HFF-Myc (cell line): ENCODE measurements around the gene AKR1C3.
"Not testable (repeated sequence)": the region's sequence is repeated elsewhere in the genome, so short reads cannot be mapped to it uniquely, and the experiment has no call there.

Experiments
- DNase-seq: peaks from one replicate; pipeline ENCODE4 v3.0.0-alpha.2; 2011; ENCODE audit warnings: low read depth; ENCODE audit errors: extremely low read depth
- H3K4me3 ChIP-seq: replicated peaks from 2 replicates; pipeline ENCODE4 v1.5.1; 2011; ENCODE audit warnings: low read depth, mild to moderate bottlenecking, control low read depth, low read length
- TF ChIP-seq, protein P1 (sequence below): IDR thresholded peaks from 2 replicates; pipeline ENCODE4 v1.5.1; 2012; ENCODE audit warnings: mild to moderate bottlenecking, low read depth, low read length, control low read depth; ENCODE audit errors: missing control alignments

The AKR1C3 gene

GRCh38 chr10:5091196-5091595 lies 3.0 kb upstream of the AKR1C3 start:
- DNase-seq = no peak
- TF ChIP-seq, protein P1, sequence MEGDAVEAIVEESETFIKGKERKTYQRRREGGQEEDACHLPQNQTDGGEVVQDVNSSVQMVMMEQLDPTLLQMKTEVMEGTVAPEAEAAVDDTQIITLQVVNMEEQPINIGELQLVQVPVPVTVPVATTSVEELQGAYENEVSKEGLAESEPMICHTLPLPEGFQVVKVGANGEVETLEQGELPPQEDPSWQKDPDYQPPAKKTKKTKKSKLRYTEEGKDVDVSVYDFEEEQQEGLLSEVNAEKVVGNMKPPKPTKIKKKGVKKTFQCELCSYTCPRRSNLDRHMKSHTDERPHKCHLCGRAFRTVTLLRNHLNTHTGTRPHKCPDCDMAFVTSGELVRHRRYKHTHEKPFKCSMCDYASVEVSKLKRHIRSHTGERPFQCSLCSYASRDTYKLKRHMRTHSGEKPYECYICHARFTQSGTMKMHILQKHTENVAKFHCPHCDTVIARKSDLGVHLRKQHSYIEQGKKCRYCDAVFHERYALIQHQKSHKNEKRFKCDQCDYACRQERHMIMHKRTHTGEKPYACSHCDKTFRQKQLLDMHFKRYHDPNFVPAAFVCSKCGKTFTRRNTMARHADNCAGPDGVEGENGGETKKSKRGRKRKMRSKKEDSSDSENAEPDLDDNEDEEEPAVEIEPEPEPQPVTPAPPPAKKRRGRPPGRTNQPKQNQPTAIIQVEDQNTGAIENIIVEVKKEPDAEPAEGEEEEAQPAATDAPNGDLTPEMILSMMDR = no peak
- H3K4me3 ChIP-seq = no peak overlapping the region

GRCh38 chr10:5092375-5092774 lies 1.8 kb upstream of the AKR1C3 start:
- H3K4me3 ChIP-seq = no peak overlapping the region
- no peak for DNase-seq

GRCh38 chr10:5092848-5093790 lies 1.1 kb upstream of the AKR1C3 start:
- no peak for DNase-seq
- no peak overlapping the region for H3K4me3 ChIP-seq
- TF ChIP-seq, protein P1 = no peak

More at GRCh38 chr10:5092375-5092774, 1.8 kb upstream of the AKR1C3 start:
- TF ChIP-seq, protein P1 = no peak

GRCh38 chr10:5095687-5096086 lies 1.5 kb downstream of the AKR1C3 start:
- TF ChIP-seq, protein P1 = no peak
- DNase-seq = no peak
- no peak overlapping the region for H3K4me3 ChIP-seq

DNA sequence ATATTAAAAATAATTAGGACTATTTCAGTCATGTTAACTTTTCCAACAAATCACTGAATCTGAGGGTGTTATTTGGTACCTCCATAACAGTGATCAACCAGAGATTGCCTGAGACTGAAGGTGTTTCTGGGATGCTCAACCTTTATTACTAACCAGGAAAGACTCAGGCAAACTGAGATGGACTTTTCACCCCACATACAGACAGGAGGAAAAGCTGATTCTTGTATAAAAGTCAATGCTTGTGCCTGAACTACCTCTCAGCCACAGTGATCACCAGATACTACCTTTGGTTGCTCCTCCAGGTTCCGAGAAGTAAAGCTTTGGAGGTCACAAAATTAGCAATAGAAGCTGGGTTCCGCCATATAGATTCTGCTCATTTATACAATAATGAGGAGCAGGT lies 1.9 kb downstream of the AKR1C3 start:
- TF ChIP-seq, protein P1 = no peak
- no peak overlapping the region for H3K4me3 ChIP-seq
- no peak for DNase-seq

DNA sequence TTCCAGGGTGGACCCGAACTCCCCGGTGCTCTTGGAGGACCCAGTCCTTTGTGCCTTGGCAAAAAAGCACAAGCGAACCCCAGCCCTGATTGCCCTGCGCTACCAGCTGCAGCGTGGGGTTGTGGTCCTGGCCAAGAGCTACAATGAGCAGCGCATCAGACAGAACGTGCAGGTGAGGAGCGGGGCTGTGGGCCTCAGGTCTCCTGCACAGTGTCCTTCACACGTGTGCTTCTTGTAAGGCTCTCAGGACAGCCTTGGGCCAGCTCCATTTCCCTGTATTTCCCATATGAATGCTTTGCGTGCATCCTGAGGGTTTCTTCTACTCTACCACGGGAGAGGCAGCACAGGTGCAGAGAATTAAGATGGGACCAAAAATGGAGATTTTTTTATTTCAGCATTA lies 8.3 kb downstream of the AKR1C3 start:
- H3K4me3 ChIP-seq, DNase-seq: not testable (repeated sequence)

DNA sequence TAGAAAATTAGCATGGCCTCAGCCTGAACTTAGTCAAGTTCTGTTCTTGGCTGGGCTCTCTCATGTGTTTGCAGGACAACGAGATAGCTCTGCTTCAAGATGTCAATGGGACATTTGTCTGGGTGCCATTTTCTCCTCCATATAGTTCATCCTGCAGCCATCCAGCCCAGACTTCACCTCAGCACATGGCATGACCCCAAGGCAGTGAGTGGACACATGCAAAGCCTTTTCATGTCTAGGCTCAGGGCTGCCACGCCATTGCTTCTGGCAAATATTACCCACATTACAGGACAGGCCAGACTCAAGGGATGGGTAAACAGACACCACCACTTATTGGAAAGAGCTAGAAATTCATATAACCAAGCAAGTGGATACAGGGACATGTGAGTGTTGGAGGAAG lies 9.3 kb downstream of the AKR1C3 start:
- DNase-seq = no peak
- no peak overlapping the region for H3K4me3 ChIP-seq
- TF ChIP-seq, protein P1 = no peak
